Type B pancreatic cell (in vitro differentiated cells): ENCODE results near the gene CTAG1B. TPM values are rescaled to one million over a fixed set of nuclear protein-coding genes. Genes with fewer than 3 reads are reported as not detected.
A peak's percentile ranks its signal among the peaks of the same experiment; 100 is the strongest.

ENCODE experiments used
- DNase-seq: peaks from one replicate; pipeline ENCODE4 v3.0.0; 2021; ENCODE audit warnings: mixed read lengths; ENCODE audit not compliant: unreplicated experiment; ENCODE audit errors: extremely low spot score
- H3K27ac Mint-ChIP-seq: 2 replicates; pipeline ENCODE4 v1.8.0; 2021; ENCODE audit warnings: mild to moderate bottlenecking, mixed read lengths
- H3K27me3 Mint-ChIP-seq: 2 replicates; pipeline ENCODE4 v1.8.0; 2021; ENCODE audit warnings: mixed read lengths
- H3K36me3 Mint-ChIP-seq: 2 replicates; pipeline ENCODE4 v1.8.0; 2021; ENCODE audit warnings: mixed read lengths
- H3K4me1 Mint-ChIP-seq: one replicate; pipeline ENCODE4 v1.8.0; 2021; ENCODE audit warnings: mixed read lengths; ENCODE audit not compliant: unreplicated experiment
- H3K4me3 Mint-ChIP-seq: 2 replicates; pipeline ENCODE4 v1.8.0; 2021; ENCODE audit warnings: mild to moderate bottlenecking, mixed read lengths
- H3K9me3 Mint-ChIP-seq: 2 replicates; pipeline ENCODE4 v1.8.0; 2021; ENCODE audit warnings: mixed read lengths
- CTCF ChIP-seq: fragments of 200-600 bp; sonication (generic); conservative IDR thresholded peaks from 2 replicates; pipeline ENCODE4 v1.5.0; 2021; ENCODE audit warnings: antibody characterized with exemption, mild to moderate bottlenecking
- total RNA-seq: library from RNA; stranded (reverse); gene quantifications from 2 replicates; pipeline ENCODE4 v1.2.1, GENCODE V29; 2021; ENCODE audit warnings: low replicate concordance

The CTAG1B gene
- total RNA-seq, 1 donor from 2014 or later = not detected

- no peak for TF ChIP-seq CTCF
- no peak overlapping the region for H3K4me3 Mint-ChIP-seq
- no peaks in the 10 kb centered on the region for H3K36me3 Mint-ChIP-seq
- peak; percentile 50 for DNase-seq
- peaks cover 8% of the 10 kb centered on the region for H3K9me3 Mint-ChIP-seq
- no peaks in the 10 kb centered on the region for H3K4me1 Mint-ChIP-seq
- H3K27me3 Mint-ChIP-seq = peaks cover 27% of the 10 kb centered on the region
- no peak overlapping the region for H3K27ac Mint-ChIP-seq
These were observed 15.3 kb downstream of the CTAG1B start for GRCh38 chrX:154603438-154604430.

- peaks cover 27% of the 10 kb centered on the region for H3K27me3 Mint-ChIP-seq
- no peaks in the 10 kb centered on the region for H3K4me1 Mint-ChIP-seq
- H3K36me3 Mint-ChIP-seq = no peaks in the 10 kb centered on the region
- H3K9me3 Mint-ChIP-seq = peaks cover 10% of the 10 kb centered on the region
- TF ChIP-seq CTCF = no peak
- no peak overlapping the region for H3K4me3 Mint-ChIP-seq
- DNase-seq = no peak
- H3K27ac Mint-ChIP-seq = no peak overlapping the region
These were observed 16.2 kb downstream of the CTAG1B start for GRCh38 chrX:154602766-154603437.

- no peak for TF ChIP-seq CTCF
- peaks cover 27% of the 10 kb centered on the region for H3K27me3 Mint-ChIP-seq
- H3K36me3 Mint-ChIP-seq = no peaks in the 10 kb centered on the region
- H3K4me1 Mint-ChIP-seq = no peaks in the 10 kb centered on the region
- H3K4me3 Mint-ChIP-seq = no peak overlapping the region
- H3K27ac Mint-ChIP-seq = no peak overlapping the region
- peak; percentile 58 for DNase-seq
- H3K9me3 Mint-ChIP-seq = peaks cover 13% of the 10 kb centered on the region
These were observed 16.9 kb downstream of the CTAG1B start for GRCh38 chrX:154602226-154602625.

DNA sequence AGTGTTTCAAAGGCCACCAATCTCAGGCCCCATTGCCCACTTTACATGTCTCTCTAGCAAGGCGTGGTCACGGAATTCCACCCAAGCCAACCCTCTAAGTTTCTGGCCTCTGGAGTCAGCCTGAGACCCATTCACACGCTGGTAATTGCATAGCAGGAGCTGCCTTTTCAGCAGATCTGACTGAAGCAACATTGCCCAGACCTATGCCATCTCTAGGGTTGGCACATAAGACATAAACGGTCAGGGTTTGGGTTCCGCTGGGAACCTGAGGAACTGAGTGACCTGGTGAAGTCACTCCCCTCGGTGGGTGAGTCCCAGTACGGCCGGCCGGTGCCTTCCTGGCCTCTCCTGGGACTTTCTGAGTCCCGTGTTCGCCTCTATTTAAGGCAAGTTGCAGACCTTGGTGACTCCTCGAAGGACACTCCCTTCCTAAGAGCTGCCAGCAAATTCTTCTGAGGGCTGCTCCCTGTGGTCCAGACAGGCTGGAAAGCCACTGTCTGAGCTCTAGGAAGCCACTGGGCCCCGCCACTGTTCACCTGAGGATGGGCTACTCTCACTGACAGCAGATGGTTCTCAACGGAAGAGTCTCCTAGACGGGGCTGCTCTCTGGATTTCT, 18.2 kb downstream of the CTAG1B start:
- Mint-ChIP-seq H3K4me1 (no peaks in the 10 kb centered on the region), H3K4me3 (no peak overlapping the region), H3K27ac (no peak overlapping the region), H3K27me3 (peaks cover 15% of the 10 kb centered on the region), H3K36me3 (no peaks in the 10 kb centered on the region), H3K9me3 (peaks cover 13% of the 10 kb centered on the region)
- peak; percentile 57 for DNase-seq
- TF ChIP-seq CTCF = no peak

- Mint-ChIP-seq H3K27ac (no peak overlapping the region), H3K36me3 (no peaks in the 10 kb centered on the region), H3K27me3 (peaks cover 12% of the 10 kb centered on the region), H3K4me3 (no peak overlapping the region), H3K9me3 (peaks cover 13% of the 10 kb centered on the region), H3K4me1 (no peaks in the 10 kb centered on the region)
- DNase-seq = peak; percentile 60
- no peak for TF ChIP-seq CTCF
These were observed 19.6 kb downstream of the CTAG1B start for GRCh38 chrX:154599531-154599930.
